ENCODE results near the gene NAA38. TPM values are rescaled to one million over a fixed set of nuclear protein-coding genes. Genes with fewer than 3 reads are reported as not detected.
A peak's percentile ranks its signal among the peaks of the same experiment; 100 is the strongest.

Gene NAA38
- total RNA-seq, 2 experiments from 2014 or later, result 15.4 to 16.3 TPM

DNA sequence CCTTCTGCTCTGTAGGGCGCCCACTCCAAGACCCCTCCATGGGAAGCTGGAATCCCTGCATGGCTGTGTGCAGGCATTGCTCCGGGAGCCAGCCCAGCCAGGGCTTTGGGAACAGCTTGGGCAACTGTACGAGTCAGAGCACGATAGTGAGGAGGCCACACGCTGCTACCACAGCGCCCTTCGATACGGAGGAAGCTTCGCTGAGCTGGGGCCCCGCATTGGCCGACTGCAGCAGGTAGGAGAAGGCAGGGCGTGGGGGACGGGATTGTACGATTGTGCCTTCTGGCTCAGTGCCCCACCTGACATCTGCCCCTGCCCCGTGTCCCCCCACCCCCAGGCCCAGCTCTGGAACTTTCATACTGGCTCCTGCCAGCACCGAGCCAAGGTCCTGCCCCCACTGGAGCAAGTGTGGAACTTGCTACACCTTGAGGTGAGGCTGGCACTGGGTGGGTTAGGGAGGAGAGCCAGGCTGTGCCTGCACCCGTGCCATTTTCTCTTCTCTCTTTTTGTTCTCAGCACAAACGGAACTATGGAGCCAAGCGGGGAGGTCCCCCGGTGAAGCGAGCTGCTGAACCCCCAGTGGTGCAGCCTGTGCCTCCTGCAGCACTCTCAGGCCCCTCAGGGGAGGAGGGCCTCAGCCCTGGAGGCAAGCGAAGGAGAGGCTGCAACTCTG is 11.2 kb downstream of the NAA38 start:
- intact Hi-C loops (cut with DNase I, micrococcal nuclease), result loop anchor here (10.0 kb wide), 1 partner anchor 611 kb away; the partner anchor contains the start of genes DVL2 (in 2 of the 2) and PHF23 (in 2 of the 2)
- Histone ChIP-seq H3K4me3 (ENCODE audit: low read length) (no peak overlapping the region), H3K36me3 (ENCODE audit: insufficient read depth, low read length) (peaks cover 48% of the 10 kb centered on the region), H3K9me3 (ENCODE audit: control insufficient read depth in 1 of 2, insufficient read depth in 1 of 2, low read length in 2 of 2) (no peaks in the 10 kb centered on the region), H3K27ac (ENCODE audit: low read depth in 1 of 2, low read length in 2 of 2) (peak overlapping the region in 1 of 2 donors; percentile 100), H3K27me3 (ENCODE audit: control insufficient read depth in 1 of 2, insufficient read depth in 2 of 2, low read length in 2 of 2) (no peaks in the 10 kb centered on the region), H3K4me1 (ENCODE audit: insufficient read depth, low read length) (peaks cover 50% of the 10 kb centered on the region)
- no peak for ATAC-seq (ENCODE audit: poor library complexity)
- H3K36me3 Mint-ChIP-seq (ENCODE audit: low read depth), result peaks cover 79% of the 10 kb centered on the region
- H3K27ac Mint-ChIP-seq, result peak overlapping the region; percentile 90
- peaks cover 23% of the 10 kb centered on the region for H3K4me1 Mint-ChIP-seq (ENCODE audit: low read depth)
- H3K9me3 Mint-ChIP-seq, result no peaks in the 10 kb centered on the region
- DNase-seq, result peak in 1 of 14 experiments; percentile 47
- H3K27me3 Mint-ChIP-seq, result peaks cover 10% of the 10 kb centered on the region
- ChIA-PET POLR2A (interaction anchor here (6.8 to 10.1 kb wide), 2 partner anchors 10 to 11 kb away, joined by 79 to 83 read pairs; partner anchors contain the start of genes CYB5D1, KDM6B and NAA38), CTCF (interaction anchor here (2.2 kb wide), 1 partner anchor 12 kb away, joined by 20 read pairs; the partner anchor contains the start of gene KDM6B)
- no peak for TF ChIP-seq CTCF (IDR thresholded peaks at IDR 0.05)
- peak overlapping the region; percentile 81 for H3K4me3 Mint-ChIP-seq

- no peaks in the 10 kb centered on the region for H3K27me3 ChIP-seq (ENCODE audit: control insufficient read depth in 1 of 2, insufficient read depth in 2 of 2, low read length in 2 of 2)
- peak overlapping the region; percentile 92 for H3K4me3 Mint-ChIP-seq
- ATAC-seq (ENCODE audit: poor library complexity) (no peak), DNase-seq (peak in 1 of 14 experiments; percentile 46)
- peaks cover 50% of the 10 kb centered on the region for H3K4me1 ChIP-seq (ENCODE audit: insufficient read depth, low read length)
- no peaks in the 10 kb centered on the region for H3K9me3 Mint-ChIP-seq
- H3K36me3 Mint-ChIP-seq (ENCODE audit: low read depth), result peaks cover 77% of the 10 kb centered on the region
- H3K9me3 ChIP-seq (ENCODE audit: control insufficient read depth in 1 of 2, insufficient read depth in 1 of 2, low read length in 2 of 2), result no peaks in the 10 kb centered on the region
- peak overlapping the region; percentile 100 for H3K27ac ChIP-seq (ENCODE audit: low read depth in 1 of 2, low read length in 2 of 2)
- peaks cover 10% of the 10 kb centered on the region for H3K27me3 Mint-ChIP-seq
- intact Hi-C loops (cut with DNase I, micrococcal nuclease), result loop anchor here (10.0 kb wide), 1 partner anchor 611 kb away; the partner anchor contains the start of genes DVL2 (in 2 of the 2) and PHF23 (in 2 of the 2)
- peak overlapping the region; percentile 84 for H3K4me3 ChIP-seq (ENCODE audit: low read length)
- peaks cover 52% of the 10 kb centered on the region for H3K36me3 ChIP-seq (ENCODE audit: insufficient read depth, low read length)
- ChIA-PET POLR2A (interaction anchor here (1.0 to 10.1 kb wide), 8 partner anchors 11 to 380 kb away, joined by 3 to 83 read pairs (median 4); partner anchors contain the start of genes CYB5D1, FXR2, KDM6B and NAA38), CTCF (interaction anchor here (0.8 to 2.2 kb wide), 3 partner anchors 11 to 102 kb away, joined by 3 to 20 read pairs (median 6); partner anchors contain the start of genes KDM6B and NAA38)
- peaks cover 25% of the 10 kb centered on the region for H3K4me1 Mint-ChIP-seq (ENCODE audit: low read depth)
- H3K27ac Mint-ChIP-seq, result peak overlapping the region; percentile 90
- TF ChIP-seq CTCF (IDR thresholded peaks at IDR 0.05), result no peak
Measured at GRCh38 chr17:7845359-7846062, 11.8 kb downstream of the NAA38 start.

Data from CD4-positive, alpha-beta T cell (primary cell).